WTC11 (cell line): ENCODE measurements around the gene RNF182. TPM values are rescaled to one million over a fixed set of nuclear protein-coding genes. Genes with fewer than 3 reads are reported as not detected.

Experiments used
- ATAC-seq: fragments of 200-7000 bp; cut with Tn5 transposase; 2 replicates; pipeline ENCODE4 v1.10.0; 2021; ENCODE audit warnings: mild to moderate bottlenecking, moderate library complexity
- CTCF ChIA-PET: fragments of 300-600 bp; sonication (Branson Sonifier 250); formaldehyde crosslinking; loops from one replicate; lab custom pipeline; 2021; ENCODE audit warnings: antibody characterized with exemption; lab: Charles Lee
- POLR2A ChIA-PET: fragments of 350-600 bp; sonication (Branson Sonifier 250); formaldehyde crosslinking; loops from one replicate; lab custom pipeline; 2021; ENCODE audit warnings: antibody characterized with exemption; lab: Charles Lee
- DNase-seq: peaks from one replicate; pipeline ENCODE4 v3.0.0; 2021; ENCODE audit warnings: low spot score
- H3K27ac Mint-ChIP-seq: 2 replicates; pipeline ENCODE4 v1.8.0; 2021; ENCODE audit warnings: mixed read lengths
- H3K27me3 Mint-ChIP-seq: 2 replicates; pipeline ENCODE4 v1.8.0; 2021; ENCODE audit warnings: low read depth, mild to moderate bottlenecking, moderate library complexity, mixed read lengths
- H3K36me3 Mint-ChIP-seq: 2 replicates; pipeline ENCODE4 v1.8.0; 2021; ENCODE audit warnings: mixed read lengths
- H3K4me1 Mint-ChIP-seq: 2 replicates; pipeline ENCODE4 v1.8.0; 2022; ENCODE audit warnings: mixed read lengths
- H3K4me3 Mint-ChIP-seq: 2 replicates; pipeline ENCODE4 v1.8.0; 2021; ENCODE audit warnings: mild to moderate bottlenecking, moderate library complexity, mixed read lengths
- H3K9me3 Mint-ChIP-seq: 2 replicates; pipeline ENCODE4 v1.8.0; 2021; ENCODE audit warnings: mixed read lengths
- CREM ChIP-seq: sonication (generic); formaldehyde crosslinking; IDR thresholded peaks from 2 replicates; pipeline ENCODE4 v1.8.1; 2022; ENCODE audit warnings: mild to moderate bottlenecking, missing genetic modification reagents, moderate library complexity
- ETV6 ChIP-seq: sonication (generic); formaldehyde crosslinking; IDR thresholded peaks from 2 replicates; pipeline ENCODE4 v1.8.1; 2022; ENCODE audit warnings: mild to moderate bottlenecking, missing genetic modification reagents
- FOXK1 ChIP-seq: sonication (generic); formaldehyde crosslinking; IDR thresholded peaks from 2 replicates; pipeline ENCODE4 v1.8.0; 2022; ENCODE audit warnings: mild to moderate bottlenecking, moderate library complexity, missing genetic modification reagents
- JUN ChIP-seq: sonication (generic); formaldehyde crosslinking; IDR thresholded peaks from 2 replicates; pipeline ENCODE4 v1.8.0; 2023; ENCODE audit warnings: mild to moderate bottlenecking, missing genetic modification reagents
- MYBL2 ChIP-seq: sonication (generic); formaldehyde crosslinking; IDR thresholded peaks from 2 replicates; pipeline ENCODE4 v1.8.1; 2023; ENCODE audit warnings: mild to moderate bottlenecking, moderate library complexity, missing genetic modification reagents
- NFYB ChIP-seq: sonication (generic); formaldehyde crosslinking; conservative IDR thresholded peaks from 2 replicates; pipeline ENCODE4 v1.8.0; 2022; ENCODE audit warnings: low read depth, missing genetic modification reagents
- NR1H2 ChIP-seq: sonication (generic); formaldehyde crosslinking; IDR thresholded peaks from 2 replicates; pipeline ENCODE4 v1.9.0; 2021; ENCODE audit warnings: mild to moderate bottlenecking, moderate library complexity, missing genetic modification reagents
- OVOL2 ChIP-seq: fragments of 250-450 bp; sonication (Bioruptor Pico); IDR thresholded peaks from 2 replicates; pipeline ENCODE4 v1.9.0; 2021; ENCODE audit warnings: mild to moderate bottlenecking, borderline replicate concordance
- SMAD4 ChIP-seq: sonication (generic); formaldehyde crosslinking; IDR thresholded peaks from 2 replicates; pipeline ENCODE4 v1.8.0; 2022; ENCODE audit warnings: mild to moderate bottlenecking, missing genetic modification reagents
- ZBTB21 ChIP-seq: sonication (generic); formaldehyde crosslinking; IDR thresholded peaks from 2 replicates; pipeline ENCODE4 v1.8.1; 2023; ENCODE audit warnings: mild to moderate bottlenecking, missing genetic modification reagents, borderline replicate concordance
- ZNF232 ChIP-seq: sonication (generic); formaldehyde crosslinking; IDR thresholded peaks from 2 replicates; pipeline ENCODE4 v1.8.0; 2022; ENCODE audit warnings: mild to moderate bottlenecking, missing genetic modification reagents
- ZNF263 ChIP-seq: sonication (generic); formaldehyde crosslinking; IDR thresholded peaks from 2 replicates; pipeline ENCODE4 v1.8.1; 2022; ENCODE audit warnings: low read depth, mild to moderate bottlenecking, moderate library complexity, missing genetic modification reagents
- ZNF423 ChIP-seq: fragments of 250-450 bp; sonication (Bioruptor Pico); IDR thresholded peaks from 2 replicates; pipeline ENCODE4 v2.1.2; 2022; ENCODE audit warnings: mild to moderate bottlenecking, moderate library complexity
- ZNF671 ChIP-seq: fragments of 250-450 bp; sonication (Bioruptor Pico); IDR thresholded peaks from 2 replicates; pipeline ENCODE4 v1.8.0; 2021; ENCODE audit warnings: mild to moderate bottlenecking
- total RNA-seq: library from RNA; stranded (reverse); gene quantifications from 3 replicates; pipeline ENCODE4 v1.2.3, GENCODE V29; 2021
- TF ChIP-seq, protein P1 (sequence below): fragments of 250-450 bp; sonication (Bioruptor Pico); IDR thresholded peaks from 2 replicates; pipeline ENCODE4 v1.9.0; 2021; ENCODE audit warnings: mild to moderate bottlenecking
- TF ChIP-seq, protein P2 (sequence below): fragments of 250-450 bp; sonication (Bioruptor Pico); conservative IDR thresholded peaks from 2 replicates; pipeline ENCODE4 v1.9.0; 2021; ENCODE audit warnings: mild to moderate bottlenecking
- TF ChIP-seq, protein P3 (sequence below): fragments of 250-450 bp; sonication (Bioruptor Pico); IDR thresholded peaks from 2 replicates; pipeline ENCODE4 v2.1.2; 2022; ENCODE audit warnings: mild to moderate bottlenecking, moderate library complexity
- TF ChIP-seq, protein P4 (sequence below): fragments of 250-450 bp; sonication (Bioruptor Pico); IDR thresholded peaks from 2 replicates; pipeline ENCODE4 v1.9.0; 2021; ENCODE audit warnings: moderate library complexity, mild to moderate bottlenecking, inconsistent platforms, borderline replicate concordance
- TF ChIP-seq, protein P5 (sequence below): sonication (generic); formaldehyde crosslinking; IDR thresholded peaks from 2 replicates; pipeline ENCODE4 v1.8.0; 2022; ENCODE audit warnings: mild to moderate bottlenecking, missing genetic modification reagents
- TF ChIP-seq, protein P6 (sequence below): sonication (generic); formaldehyde crosslinking; IDR thresholded peaks from 2 replicates; pipeline ENCODE4 v1.8.0; 2022; ENCODE audit warnings: mild to moderate bottlenecking, missing genetic modification reagents
- TF ChIP-seq, protein P7 (sequence below): sonication (generic); formaldehyde crosslinking; conservative IDR thresholded peaks from 2 replicates; pipeline ENCODE4 v1.8.1; 2023; ENCODE audit warnings: mild to moderate bottlenecking, low read depth, missing genetic modification reagents, moderate library complexity
- TF ChIP-seq, protein P8 (sequence below): sonication (generic); formaldehyde crosslinking; IDR thresholded peaks from 2 replicates; pipeline ENCODE4 v1.8.1; 2023; ENCODE audit warnings: mild to moderate bottlenecking, missing genetic modification reagents, moderate library complexity
- TF ChIP-seq, protein P9 (sequence below): fragments of 250-450 bp; sonication (Bioruptor Pico); IDR thresholded peaks from 2 replicates; pipeline ENCODE4 v1.9.0; 2021; ENCODE audit warnings: mild to moderate bottlenecking

Gene RNF182
- total RNA-seq, 1 experiment from 2014 or later: 6.7 TPM

DNA sequence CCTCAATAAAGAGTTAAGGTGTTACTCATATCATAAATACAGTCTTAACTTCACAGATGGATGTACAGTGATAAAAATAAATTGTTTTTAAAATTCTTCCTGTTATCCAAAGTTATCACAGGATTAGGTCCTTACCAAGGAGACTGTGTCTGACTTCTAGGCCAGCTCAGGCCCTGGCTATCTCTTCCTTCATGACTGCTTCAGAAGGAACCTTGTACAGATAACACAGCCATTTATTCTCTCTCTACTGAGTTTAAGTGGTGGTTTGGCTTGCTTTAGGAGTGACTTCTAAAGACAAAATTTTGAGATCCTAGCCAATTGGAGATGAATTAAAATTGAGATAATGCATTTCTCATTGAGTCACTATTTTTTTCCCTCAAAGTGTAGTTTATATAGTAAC is 40.8 kb upstream of the RNF182 start:
- Mint-ChIP-seq H3K36me3 (no peaks in the 10 kb centered on the region), H3K4me3 (no peak overlapping the region), H3K9me3 (peaks cover 5% of the 10 kb centered on the region; the same call in 1 of the 2 replicates), H3K27ac (no peak overlapping the region), H3K4me1 (peaks cover 12% of the 10 kb centered on the region), H3K27me3 (no peaks in the 10 kb centered on the region; the same call in 1 of the 2 replicates)
- no peak for ATAC-seq
- CTCF ChIA-PET: no interaction called here
- TF ChIP-seq ZNF423: no peak
- no peak for TF ChIP-seq ZNF671 (CRISPR knock-in tag)
- no peak for TF ChIP-seq MYBL2 (CRISPR knock-in tag)
- no peak for TF ChIP-seq FOXK1 (CRISPR knock-in tag)
- TF ChIP-seq SMAD4 (CRISPR knock-in tag): no peak
- TF ChIP-seq, protein P1, sequence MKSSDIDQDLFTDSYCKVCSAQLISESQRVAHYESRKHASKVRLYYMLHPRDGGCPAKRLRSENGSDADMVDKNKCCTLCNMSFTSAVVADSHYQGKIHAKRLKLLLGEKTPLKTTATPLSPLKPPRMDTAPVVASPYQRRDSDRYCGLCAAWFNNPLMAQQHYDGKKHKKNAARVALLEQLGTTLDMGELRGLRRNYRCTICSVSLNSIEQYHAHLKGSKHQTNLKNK (CRISPR knock-in tag): no peak
- TF ChIP-seq NFYB (CRISPR knock-in tag): no peak
- TF ChIP-seq, protein P2, sequence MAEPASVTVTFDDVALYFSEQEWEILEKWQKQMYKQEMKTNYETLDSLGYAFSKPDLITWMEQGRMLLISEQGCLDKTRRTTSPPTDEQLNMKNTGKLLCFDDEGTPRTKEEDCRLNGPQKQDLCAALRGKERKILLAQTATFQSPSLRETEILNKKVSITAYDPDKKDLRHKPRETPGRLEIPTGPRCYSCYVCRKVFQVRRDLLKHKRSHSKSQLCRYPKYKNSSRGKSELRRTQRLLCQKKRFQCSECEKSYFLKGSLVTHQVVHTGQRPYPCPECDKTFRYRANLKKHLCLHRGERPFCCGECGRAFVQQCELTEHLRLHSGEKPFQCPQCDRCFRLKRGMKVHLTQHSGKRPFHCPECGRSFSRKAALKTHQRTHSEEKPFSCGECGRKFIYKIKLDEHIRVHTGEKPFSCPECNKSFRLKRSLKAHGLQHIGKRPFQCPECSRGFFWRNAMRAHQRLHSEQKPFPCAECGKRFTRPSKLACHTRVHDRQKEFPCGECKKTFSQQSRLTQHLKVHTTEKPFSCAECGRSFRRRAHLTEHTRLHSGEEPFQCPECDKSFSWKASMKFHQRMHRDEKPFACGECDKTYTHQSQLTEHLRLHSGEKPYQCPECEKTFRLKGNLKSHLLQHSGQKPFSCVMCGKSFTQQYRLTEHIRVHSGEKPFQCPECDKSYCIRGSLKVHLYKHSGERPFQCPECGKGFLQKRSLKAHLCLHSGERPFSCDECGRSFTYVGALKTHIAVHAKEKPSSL (CRISPR knock-in tag): no peak
- TF ChIP-seq, protein P3, sequence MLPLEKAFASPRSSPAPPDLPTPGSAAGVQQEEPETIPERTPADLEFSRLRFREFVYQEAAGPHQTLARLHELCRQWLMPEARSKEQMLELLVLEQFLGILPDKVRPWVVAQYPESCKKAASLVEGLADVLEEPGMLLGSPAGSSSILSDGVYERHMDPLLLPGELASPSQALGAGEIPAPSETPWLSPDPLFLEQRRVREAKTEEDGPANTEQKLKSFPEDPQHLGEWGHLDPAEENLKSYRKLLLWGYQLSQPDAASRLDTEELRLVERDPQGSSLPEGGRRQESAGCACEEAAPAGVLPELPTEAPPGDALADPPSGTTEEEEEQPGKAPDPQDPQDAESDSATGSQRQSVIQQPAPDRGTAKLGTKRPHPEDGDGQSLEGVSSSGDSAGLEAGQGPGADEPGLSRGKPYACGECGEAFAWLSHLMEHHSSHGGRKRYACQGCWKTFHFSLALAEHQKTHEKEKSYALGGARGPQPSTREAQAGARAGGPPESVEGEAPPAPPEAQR (CRISPR knock-in tag): no peak
- no peak for TF ChIP-seq ZBTB21 (CRISPR knock-in tag)
- no peak for TF ChIP-seq ETV6
- TF ChIP-seq, protein P4, sequence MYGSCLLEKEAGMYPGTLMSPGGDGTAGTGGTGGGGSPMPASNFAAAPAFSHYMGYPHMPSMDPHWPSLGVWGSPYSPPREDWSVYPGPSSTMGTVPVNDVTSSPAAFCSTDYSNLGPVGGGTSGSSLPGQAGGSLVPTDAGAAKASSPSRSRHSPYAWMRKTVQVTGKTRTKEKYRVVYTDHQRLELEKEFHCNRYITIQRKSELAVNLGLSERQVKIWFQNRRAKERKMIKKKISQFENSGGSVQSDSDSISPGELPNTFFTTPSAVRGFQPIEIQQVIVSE (CRISPR knock-in tag): no peak
- no peak for TF ChIP-seq ZNF232 (CRISPR knock-in tag)
- no peak for TF ChIP-seq OVOL2
- no peak for DNase-seq
- POLR2A ChIA-PET: no interaction called here

DNA sequence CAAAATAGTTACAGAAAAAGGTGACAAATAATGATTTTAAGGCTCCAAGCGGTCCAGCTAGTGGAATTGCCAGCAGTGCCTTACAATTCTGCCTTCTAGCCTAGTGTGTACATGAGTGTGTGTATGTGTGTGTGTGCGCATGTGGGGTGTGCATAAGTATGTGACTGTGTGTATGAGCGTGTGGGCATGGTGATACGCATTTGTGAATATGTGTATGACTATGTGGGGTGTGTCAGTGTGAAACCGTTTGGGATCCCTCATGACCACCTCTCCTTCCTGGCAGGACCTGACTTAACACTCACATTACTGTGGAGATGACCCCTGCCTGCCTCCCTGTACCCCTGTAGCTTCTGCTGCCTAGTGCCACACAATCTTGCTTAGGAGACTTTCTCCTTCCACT is 40.4 kb upstream of the RNF182 start:
- Mint-ChIP-seq H3K36me3 (no peaks in the 10 kb centered on the region), H3K27ac (no peak overlapping the region), H3K4me1 (peaks cover 12% of the 10 kb centered on the region), H3K9me3 (peaks cover 5% of the 10 kb centered on the region; the same call in 1 of the 2 replicates), H3K27me3 (no peaks in the 10 kb centered on the region; the same call in 1 of the 2 replicates), H3K4me3 (no peak overlapping the region)
- DNase-seq (no peak), ATAC-seq (no peak)
- CTCF ChIA-PET: no interaction called here
- POLR2A ChIA-PET: no interaction called here
- no peak for TF ChIP-seq OVOL2
- TF ChIP-seq, protein P5, sequence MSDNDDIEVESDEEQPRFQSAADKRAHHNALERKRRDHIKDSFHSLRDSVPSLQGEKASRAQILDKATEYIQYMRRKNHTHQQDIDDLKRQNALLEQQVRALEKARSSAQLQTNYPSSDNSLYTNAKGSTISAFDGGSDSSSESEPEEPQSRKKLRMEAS (CRISPR knock-in tag): no peak
- no peak for TF ChIP-seq SMAD4 (CRISPR knock-in tag)
- TF ChIP-seq, protein P6, sequence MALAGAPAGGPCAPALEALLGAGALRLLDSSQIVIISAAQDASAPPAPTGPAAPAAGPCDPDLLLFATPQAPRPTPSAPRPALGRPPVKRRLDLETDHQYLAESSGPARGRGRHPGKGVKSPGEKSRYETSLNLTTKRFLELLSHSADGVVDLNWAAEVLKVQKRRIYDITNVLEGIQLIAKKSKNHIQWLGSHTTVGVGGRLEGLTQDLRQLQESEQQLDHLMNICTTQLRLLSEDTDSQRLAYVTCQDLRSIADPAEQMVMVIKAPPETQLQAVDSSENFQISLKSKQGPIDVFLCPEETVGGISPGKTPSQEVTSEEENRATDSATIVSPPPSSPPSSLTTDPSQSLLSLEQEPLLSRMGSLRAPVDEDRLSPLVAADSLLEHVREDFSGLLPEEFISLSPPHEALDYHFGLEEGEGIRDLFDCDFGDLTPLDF (CRISPR knock-in tag): no peak
- no peak for TF ChIP-seq ZNF263 (CRISPR knock-in tag)
- TF ChIP-seq, protein P7, sequence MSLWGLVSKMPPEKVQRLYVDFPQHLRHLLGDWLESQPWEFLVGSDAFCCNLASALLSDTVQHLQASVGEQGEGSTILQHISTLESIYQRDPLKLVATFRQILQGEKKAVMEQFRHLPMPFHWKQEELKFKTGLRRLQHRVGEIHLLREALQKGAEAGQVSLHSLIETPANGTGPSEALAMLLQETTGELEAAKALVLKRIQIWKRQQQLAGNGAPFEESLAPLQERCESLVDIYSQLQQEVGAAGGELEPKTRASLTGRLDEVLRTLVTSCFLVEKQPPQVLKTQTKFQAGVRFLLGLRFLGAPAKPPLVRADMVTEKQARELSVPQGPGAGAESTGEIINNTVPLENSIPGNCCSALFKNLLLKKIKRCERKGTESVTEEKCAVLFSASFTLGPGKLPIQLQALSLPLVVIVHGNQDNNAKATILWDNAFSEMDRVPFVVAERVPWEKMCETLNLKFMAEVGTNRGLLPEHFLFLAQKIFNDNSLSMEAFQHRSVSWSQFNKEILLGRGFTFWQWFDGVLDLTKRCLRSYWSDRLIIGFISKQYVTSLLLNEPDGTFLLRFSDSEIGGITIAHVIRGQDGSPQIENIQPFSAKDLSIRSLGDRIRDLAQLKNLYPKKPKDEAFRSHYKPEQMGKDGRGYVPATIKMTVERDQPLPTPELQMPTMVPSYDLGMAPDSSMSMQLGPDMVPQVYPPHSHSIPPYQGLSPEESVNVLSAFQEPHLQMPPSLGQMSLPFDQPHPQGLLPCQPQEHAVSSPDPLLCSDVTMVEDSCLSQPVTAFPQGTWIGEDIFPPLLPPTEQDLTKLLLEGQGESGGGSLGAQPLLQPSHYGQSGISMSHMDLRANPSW (CRISPR knock-in tag): no peak
- no peak for TF ChIP-seq JUN
- TF ChIP-seq NR1H2 (CRISPR knock-in tag): no peak
- no peak for TF ChIP-seq CREM
- TF ChIP-seq, protein P8, sequence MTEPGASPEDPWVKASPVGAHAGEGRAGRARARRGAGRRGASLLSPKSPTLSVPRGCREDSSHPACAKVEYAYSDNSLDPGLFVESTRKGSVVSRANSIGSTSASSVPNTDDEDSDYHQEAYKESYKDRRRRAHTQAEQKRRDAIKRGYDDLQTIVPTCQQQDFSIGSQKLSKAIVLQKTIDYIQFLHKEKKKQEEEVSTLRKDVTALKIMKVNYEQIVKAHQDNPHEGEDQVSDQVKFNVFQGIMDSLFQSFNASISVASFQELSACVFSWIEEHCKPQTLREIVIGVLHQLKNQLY (CRISPR knock-in tag): no peak
- TF ChIP-seq, protein P9, sequence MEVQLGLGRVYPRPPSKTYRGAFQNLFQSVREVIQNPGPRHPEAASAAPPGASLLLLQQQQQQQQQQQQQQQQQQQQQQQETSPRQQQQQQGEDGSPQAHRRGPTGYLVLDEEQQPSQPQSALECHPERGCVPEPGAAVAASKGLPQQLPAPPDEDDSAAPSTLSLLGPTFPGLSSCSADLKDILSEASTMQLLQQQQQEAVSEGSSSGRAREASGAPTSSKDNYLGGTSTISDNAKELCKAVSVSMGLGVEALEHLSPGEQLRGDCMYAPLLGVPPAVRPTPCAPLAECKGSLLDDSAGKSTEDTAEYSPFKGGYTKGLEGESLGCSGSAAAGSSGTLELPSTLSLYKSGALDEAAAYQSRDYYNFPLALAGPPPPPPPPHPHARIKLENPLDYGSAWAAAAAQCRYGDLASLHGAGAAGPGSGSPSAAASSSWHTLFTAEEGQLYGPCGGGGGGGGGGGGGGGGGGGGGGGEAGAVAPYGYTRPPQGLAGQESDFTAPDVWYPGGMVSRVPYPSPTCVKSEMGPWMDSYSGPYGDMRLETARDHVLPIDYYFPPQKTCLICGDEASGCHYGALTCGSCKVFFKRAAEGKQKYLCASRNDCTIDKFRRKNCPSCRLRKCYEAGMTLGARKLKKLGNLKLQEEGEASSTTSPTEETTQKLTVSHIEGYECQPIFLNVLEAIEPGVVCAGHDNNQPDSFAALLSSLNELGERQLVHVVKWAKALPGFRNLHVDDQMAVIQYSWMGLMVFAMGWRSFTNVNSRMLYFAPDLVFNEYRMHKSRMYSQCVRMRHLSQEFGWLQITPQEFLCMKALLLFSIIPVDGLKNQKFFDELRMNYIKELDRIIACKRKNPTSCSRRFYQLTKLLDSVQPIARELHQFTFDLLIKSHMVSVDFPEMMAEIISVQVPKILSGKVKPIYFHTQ: no peak
